HL-60 (cell line): Measurements from ENCODE around the gene PI4K2A.

Experiments
- DNase-seq, 2 experiments: peaks; one replicate each; pipeline ENCODE4 v3.0.0-alpha.2; 2010 to 2020; ENCODE audit warnings: low read depth in 1 of 2, low spot score in 1 of 2
- H3K27ac ChIP-seq: fragments of 250-450 bp; sonication (Bioruptor Pico); replicated peaks from 2 replicates; pipeline ENCODE4 v1.5.1; 2020; ENCODE audit warnings: mild to moderate bottlenecking, moderate library complexity
- H3K27me3 ChIP-seq: fragments of 250-450 bp; sonication (Bioruptor Pico); 2 replicates; pipeline ENCODE4 v1.5.1; 2021; ENCODE audit warnings: mild to moderate bottlenecking, moderate library complexity; ENCODE audit not compliant: insufficient read depth, poor library complexity, severe bottlenecking
- H3K4me3 ChIP-seq: replicated peaks from 2 replicates; pipeline ENCODE4 v1.5.1; 2011; ENCODE audit warnings: mild to moderate bottlenecking, control low read depth, low read length; ENCODE audit not compliant: insufficient read depth
- CTCF ChIP-seq: IDR thresholded peaks from one replicate; pipeline ENCODE4 v1.5.1; 2011; ENCODE audit warnings: low read length, control low read depth, inconsistent platforms; ENCODE audit not compliant: insufficient read depth
- GABPA ChIP-seq: IDR thresholded peaks from 2 replicates; pipeline ENCODE4 v1.6.1; 2012; ENCODE audit warnings: low read depth
- POLR2AphosphoS5 ChIP-seq: IDR thresholded peaks from 2 replicates; pipeline ENCODE4 v1.6.1; 2012; ENCODE audit warnings: low read depth
- REST ChIP-seq: IDR thresholded peaks from 2 replicates; pipeline ENCODE4 v1.6.1; 2012; ENCODE audit warnings: low read depth; ENCODE audit not compliant: insufficient replicate concordance
- SPI1 ChIP-seq: IDR thresholded peaks from 2 replicates; pipeline ENCODE4 v1.6.1; 2012; ENCODE audit warnings: low read depth, mild to moderate bottlenecking, borderline replicate concordance

Gene PI4K2A

GRCh38 chr10:97673736-97674525, 33.5 kb downstream of the PI4K2A start:
- H3K27me3 ChIP-seq, result no peaks in the 10 kb centered on the region
- no peak overlapping the region for H3K4me3 ChIP-seq
- H3K27ac ChIP-seq, result peak overlapping the region; percentile 55
- DNase-seq, result peak; percentile 68 to 76
- TF ChIP-seq GABPA (no peak), CTCF (no peak), REST (no peak), SPI1 (peak; percentile 69; the same call in 1 of the 2 replicates), POLR2AphosphoS5 (no peak)

- H3K27me3 ChIP-seq, result no peaks in the 10 kb centered on the region
- no peak for TF ChIP-seq POLR2AphosphoS5
- no peak overlapping the region for H3K4me3 ChIP-seq
- no peak for DNase-seq
- no peak overlapping the region for H3K27ac ChIP-seq
Observed at GRCh38 chr10:97675222-97675621, 34.8 kb downstream of the PI4K2A start.

- DNase-seq, result peak in 1 of 2 experiments; percentile 26
- Histone ChIP-seq H3K4me3 (no peak overlapping the region), H3K27ac (no peak overlapping the region), H3K27me3 (no peaks in the 10 kb centered on the region)
- TF ChIP-seq POLR2AphosphoS5, result no peak
- no peak for TF ChIP-seq SPI1
- peak; percentile 55 for TF ChIP-seq CTCF
- TF ChIP-seq GABPA, result no peak
- TF ChIP-seq REST, result no peak
Observed at GRCh38 chr10:97676770-97677581, 36.5 kb downstream of the PI4K2A start.

- Histone ChIP-seq H3K27me3 (no peaks in the 10 kb centered on the region), H3K27ac (no peak overlapping the region)
- TF ChIP-seq SPI1, result no peak
- no peak for TF ChIP-seq GABPA
- TF ChIP-seq REST, result no peak
- no peak for TF ChIP-seq CTCF
- TF ChIP-seq POLR2AphosphoS5, result no peak
Observed at GRCh38 chr10:97679594-97679993, 39.1 kb downstream of the PI4K2A start.

More at GRCh38 chr10:97679594-97679993, 39.1 kb downstream of the PI4K2A start:
- no peak for DNase-seq
- no peak overlapping the region for H3K4me3 ChIP-seq
